Measurements from ENCODE around the gene ACTL7A.
"Not testable (repeated sequence)": the region's sequence is repeated elsewhere in the genome, so short reads cannot be mapped to it uniquely, and the experiment has no call there.

ACTL7A gene, protein sequence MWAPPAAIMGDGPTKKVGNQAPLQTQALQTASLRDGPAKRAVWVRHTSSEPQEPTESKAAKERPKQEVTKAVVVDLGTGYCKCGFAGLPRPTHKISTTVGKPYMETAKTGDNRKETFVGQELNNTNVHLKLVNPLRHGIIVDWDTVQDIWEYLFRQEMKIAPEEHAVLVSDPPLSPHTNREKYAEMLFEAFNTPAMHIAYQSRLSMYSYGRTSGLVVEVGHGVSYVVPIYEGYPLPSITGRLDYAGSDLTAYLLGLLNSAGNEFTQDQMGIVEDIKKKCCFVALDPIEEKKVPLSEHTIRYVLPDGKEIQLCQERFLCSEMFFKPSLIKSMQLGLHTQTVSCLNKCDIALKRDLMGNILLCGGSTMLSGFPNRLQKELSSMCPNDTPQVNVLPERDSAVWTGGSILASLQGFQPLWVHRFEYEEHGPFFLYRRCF

DNA sequence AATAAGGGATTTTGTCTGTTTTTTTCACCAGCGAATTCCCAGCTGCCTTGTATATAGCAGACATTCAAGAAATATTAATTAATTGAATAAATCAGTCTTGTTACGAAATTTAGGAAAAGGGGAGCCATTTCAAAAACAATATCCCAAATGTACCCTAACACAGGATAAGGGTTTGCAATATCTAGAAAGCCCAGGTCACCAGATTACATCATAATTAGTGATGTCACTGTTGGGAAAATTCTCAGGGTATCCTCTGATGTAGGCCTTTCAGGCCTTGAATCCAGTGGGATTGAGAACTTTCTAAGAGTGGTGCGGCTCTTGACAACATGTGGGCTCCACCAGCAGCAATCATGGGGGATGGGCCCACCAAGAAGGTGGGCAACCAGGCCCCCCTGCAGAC, at the start of gene ACTL7A:
ACTL7A (plus strand) TSS at position 270 of the 400 bp plus-strand sequence; CDS start at position 327, 57 bp downstream.
- no peak for DNase-seq

DNA sequence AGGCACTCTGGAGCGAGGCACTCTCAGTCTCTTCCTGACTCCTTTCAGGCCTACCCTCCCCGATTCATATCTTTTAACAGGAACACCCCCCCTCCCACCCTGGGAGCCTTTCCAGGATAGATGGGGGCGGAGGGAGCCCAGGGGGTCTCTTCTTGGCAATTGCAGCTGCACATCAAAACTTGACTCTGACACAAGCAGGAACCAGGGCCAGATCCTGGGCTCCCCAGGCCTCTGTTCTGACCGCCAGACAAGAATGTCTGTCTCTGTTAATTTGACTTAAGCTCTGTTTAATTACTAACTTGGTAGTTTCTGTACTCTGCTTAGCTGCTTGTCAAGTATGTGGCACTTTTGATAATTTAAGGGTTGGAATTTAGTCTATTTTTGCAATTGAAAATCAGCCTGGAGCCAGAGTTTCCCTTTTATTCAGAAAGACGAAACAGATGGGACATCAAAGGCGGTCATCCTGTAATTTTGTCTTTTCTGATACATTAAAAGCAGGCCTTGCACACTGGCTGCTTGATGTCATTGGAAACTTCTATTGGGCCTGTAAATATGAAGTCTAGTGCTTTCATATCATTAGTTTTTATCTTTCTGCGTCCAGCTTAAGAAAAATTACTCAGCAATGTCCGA, 49.6 kb upstream of the ACTL7A start:
- DNase-seq, result no peak

DNA sequence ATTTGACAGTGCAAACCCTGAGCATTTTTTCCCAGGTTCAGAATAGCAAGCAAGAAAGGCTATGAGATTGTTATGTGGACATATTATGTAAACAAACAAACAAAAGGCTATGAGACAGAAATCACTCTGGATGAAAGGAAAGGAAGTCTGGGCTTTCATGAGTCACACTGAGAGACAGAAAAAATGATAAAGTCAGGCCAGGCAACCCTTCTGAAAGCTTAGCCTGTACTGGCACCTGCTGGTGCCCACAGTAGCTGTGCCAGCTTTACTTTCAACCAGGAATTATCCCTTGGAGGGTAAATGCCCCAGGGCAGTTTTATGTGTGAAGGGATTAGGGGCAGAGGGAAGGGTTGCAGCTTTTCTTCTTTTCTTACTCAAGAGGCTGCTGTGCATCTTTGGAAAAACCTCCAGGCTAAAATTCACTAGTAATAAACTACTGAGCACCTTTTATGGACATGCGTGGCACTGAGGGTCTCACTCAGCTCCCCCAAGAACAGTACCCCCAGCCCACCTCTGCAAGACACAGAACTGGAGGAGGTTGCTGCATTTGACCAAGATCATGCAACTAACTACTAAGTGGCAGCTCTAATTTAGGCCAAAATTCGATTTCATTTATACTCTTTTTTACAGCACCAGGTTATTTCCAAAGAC, 48.0 kb upstream of the ACTL7A start:
- DNase-seq, result no peak

DNA sequence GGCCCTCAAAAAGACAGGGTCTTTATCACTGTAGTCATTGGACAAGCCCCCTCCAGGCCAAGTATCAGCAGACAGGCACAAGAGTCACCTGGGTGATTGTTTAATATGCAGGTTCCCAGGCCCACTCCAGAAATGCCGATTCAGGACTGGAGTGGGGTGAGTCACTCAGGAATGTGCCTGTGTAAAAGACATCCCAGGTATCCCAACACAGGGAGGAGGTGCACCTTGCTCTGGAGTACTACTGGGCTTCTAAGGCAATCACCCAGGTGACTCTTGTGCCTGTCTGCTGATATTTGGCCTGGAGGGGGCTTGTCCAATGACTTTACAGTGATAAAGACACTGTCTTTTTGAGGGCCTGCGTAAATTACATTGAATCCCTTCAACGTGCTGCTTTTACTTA, 46.9 kb upstream of the ACTL7A start:
- no peak for DNase-seq

DNA sequence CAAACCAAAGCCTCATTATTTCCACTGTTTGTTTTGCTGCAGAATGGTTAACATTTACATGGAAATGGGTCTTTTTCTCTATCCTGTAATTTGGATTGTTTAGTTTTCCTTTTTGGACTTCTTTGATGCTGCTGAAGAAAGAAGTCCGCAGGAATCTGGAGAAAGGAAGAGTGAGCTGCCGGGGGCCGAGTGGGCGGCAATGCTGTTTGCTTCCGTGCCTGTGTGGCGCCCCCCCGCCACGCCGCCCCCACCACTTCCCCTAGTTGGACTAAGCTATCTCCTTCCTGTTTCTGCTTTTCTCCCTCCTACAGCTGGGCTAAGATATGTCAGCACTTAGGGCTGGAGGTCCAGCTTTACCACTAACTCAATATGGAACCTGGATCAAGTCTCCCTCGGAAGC, 46.0 kb upstream of the ACTL7A start:
- DNase-seq, result no peak

DNA sequence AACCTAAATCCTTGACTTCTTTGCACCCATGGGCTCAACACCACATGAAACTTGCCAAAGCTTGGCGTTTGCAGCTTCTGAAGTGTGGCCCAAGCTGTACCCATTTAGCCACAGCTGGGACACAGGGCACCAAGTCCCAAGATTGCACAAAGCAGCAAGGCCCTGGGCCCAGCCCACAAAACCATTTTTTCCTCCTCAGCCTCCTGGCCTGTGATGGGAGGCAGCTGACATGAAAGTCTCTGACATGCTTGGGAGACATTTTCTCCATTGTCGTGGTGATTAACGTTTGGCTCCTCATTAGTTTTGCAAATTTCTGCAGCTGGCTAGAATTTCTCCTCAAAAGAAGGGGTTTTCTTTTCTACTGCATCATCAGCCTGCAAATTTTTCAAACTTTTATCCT, 38.2 kb upstream of the ACTL7A start:
- no peak for DNase-seq

DNA sequence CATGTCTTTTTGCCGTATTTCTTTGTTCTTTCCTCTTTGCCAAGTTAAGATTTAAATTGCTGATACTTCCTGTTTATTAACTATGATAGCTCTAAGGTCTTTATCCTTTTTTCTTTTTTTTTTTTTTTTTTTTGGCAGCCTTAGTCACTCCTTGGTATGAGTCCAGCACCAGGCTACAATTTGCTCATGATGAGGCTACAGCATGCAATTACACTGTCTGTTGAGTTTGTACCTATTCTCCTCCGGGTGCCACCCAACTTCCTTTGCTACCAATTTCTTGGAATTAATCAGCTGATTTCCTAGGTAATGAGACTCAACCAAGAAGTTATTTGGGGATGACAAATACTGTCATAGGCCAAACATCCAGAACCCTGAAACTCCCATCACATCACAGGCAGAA, 31.8 kb upstream of the ACTL7A start:
- DNase-seq, result no peak

DNA sequence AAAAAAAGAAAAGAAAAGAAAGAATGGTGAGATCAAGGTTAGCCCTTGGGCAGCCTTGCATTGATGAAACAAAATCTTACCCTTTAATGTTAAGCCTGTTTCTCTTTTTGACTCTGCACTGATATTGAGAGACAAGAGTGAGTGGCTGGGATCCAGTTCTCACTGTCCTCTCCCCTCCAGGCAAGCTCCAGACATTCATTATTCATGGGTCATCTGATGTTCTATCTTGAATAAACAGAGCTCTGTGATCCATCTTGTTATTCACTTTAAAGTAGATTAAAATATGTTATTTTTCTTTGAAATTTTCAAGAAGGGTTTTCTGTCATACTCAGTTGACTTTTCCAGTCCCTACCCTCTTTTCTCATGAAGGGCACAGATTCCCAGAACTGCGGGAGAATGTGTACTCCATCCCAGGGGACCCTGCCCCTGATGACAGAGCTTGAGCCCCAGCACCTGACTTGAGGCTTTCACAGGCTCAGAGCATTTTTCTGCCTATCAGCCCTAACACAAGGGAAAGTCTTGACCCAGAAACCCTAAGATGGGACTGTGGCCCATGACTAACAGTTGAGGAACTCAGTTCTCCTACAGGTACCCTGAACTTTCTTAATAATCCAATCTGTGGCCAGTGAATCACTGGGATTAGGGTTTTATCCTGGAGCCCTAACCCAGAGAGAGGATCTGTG, 30.4 kb upstream of the ACTL7A start:
- no peak for DNase-seq

DNA sequence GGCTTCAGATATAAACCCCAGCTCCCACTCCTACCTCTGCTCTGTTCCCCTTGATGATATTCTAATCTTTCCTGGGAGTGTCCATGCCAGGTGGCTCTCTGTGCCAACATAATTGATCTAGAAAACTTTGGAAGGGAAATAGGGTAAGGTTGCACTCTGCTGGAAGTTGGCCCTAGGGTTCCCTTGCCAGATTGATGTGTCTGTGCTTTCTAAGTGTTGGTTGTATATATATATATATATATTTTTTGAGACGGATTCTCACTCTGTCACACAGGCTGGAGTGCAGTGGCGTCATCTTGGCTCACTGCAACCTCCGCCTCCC, 29.9 kb upstream of the ACTL7A start:
- no peak for DNase-seq

DNA sequence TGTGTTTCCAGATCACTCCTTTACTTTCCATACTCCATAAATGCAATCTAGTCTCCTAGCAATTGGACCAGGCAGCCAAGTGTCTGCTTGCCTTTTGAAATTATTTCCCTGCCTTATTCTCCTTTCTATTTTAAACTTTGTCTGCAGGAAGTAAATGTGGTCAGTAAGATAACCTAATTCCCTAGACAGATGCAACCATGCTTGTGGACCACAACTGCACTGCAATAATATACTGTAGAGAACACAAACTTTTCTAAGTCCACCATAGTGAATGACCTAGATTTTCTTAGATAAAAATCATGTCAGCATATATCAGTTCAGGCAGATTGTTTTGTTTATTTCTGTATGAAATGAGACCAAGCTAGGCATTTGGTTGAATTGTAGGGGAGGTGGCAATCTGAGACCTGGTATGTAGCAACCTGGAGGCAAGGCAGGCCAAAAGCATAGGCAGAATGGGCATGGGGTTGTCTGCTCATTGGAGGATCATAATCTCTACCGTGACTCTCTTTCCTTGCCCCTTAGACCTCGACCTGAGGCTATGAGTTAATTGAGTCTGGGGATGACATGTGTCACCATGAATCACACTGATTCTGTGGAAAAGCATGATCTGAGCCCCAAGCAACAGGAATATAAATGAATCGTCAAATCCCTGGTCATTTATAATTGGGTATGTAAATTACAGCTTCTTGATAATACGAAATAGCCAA, 27.0 kb upstream of the ACTL7A start:
- DNase-seq, result no peak

DNA sequence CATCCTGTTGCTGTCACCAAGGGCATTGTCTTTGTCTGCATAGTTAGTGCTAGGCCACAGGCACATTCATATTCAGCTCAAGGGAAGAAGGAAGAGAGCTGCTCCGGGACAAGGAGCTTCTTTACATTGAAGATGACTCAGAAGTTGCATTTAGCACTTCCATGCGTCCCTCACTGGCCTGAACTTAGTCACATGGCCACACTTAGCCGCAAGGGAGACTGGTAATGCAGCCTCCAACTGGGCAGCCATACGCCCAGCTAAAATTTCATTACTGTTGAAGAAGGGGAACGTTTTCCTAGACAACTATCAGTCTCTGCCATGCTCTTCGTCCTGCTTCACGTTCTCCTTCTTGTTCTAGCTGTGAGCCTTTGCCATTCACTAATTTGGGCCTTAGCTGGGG, 26.2 kb upstream of the ACTL7A start:
- DNase-seq, result no peak

DNA sequence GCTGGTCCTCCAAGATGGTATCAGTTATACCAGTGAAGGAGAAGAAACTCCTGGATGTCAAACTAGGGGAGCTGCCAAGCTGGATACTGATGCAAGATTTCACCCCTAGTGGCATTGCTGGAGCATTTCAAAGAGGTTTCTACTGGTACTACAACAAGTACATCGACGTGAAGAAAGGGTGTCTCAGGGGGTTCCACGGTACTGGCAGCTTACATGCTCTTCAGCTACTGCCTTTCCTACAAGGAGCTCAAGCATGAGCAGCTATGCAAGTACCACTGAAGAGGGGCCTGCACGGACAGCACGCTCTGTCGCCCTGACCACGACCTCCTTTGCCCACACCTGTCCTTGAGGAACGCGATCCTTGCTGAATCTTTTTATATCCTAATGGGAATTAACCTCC, 25.7 kb upstream of the ACTL7A start:
- DNase-seq, result no peak

DNA sequence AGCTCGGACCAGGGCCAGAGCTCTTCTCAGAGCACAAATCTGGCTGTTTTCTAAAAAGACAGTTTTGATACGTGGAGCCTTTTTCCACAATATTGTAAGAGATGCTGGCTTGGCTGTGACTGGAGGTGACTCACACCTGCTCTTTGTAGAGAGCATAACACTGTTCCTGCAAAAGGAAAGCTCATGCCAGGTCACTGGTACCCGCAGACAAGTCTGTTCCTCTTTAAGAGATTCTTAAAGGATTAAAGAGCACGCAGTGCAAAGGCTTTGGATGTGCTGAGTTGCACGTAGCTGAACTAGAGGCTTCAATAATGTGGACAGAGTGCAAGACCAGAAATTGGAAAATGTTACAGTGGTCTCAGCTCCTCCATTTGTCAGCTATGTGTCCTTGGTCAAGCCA, 25.3 kb upstream of the ACTL7A start:
- DNase-seq, result no peak

DNA sequence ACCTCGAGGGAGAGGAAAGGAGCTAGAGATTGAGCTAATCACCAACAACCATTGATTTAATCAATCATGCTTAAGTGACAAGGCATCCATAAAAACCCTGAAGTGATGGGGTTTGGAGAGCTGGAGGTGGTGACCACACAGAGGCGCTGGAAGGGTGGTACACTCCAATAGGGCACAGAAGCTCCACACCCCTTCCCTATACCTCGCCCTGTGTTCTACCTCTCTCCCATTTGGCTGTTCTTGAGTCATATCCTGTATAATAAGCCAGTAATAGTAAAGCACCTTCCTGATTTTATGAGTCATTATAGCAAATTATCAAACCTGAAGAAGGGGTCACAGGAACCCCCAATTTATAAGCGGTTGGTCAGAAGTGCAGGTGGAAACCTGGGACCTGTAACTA, 24.5 kb upstream of the ACTL7A start:
- DNase-seq, result no peak

DNA sequence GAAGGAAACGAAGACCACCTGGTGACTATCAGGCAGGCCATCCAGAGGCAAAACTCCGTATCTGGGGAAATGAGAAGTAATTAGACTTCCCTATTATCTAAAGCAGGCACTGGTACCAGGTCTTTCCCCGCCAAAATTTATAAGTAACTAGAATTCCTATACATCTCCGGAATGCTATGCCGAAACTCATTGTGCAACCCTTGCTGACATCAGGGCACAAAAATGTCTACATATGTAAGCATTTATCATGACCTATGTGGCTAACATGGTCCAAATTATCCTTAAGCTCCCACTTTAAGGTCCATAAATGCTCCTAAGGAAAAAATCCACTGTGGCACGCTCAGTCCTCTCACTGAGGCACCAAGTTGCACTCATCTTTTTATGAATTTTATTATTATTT, 24.0 kb upstream of the ACTL7A start:
- DNase-seq, result no peak

DNA sequence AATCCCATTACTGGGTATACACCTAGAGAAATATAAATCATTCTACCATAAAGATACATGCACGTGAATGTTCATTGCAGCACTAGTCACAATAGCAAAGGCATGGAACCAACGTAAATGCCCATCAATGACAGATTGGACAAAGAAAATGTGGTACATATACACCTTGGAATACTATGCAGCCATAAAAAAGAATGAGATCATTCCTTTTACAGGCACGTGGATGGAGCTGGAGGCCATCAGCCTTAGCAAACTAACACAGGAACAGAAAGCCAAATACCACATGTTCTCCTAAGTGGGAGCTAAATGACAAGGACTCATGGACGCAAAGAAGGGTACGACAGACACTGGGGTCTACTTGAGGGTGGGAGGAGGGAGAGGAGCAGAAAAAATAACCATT, 22.5 kb upstream of the ACTL7A start:
- DNase-seq, result not testable (repeated sequence)

DNA sequence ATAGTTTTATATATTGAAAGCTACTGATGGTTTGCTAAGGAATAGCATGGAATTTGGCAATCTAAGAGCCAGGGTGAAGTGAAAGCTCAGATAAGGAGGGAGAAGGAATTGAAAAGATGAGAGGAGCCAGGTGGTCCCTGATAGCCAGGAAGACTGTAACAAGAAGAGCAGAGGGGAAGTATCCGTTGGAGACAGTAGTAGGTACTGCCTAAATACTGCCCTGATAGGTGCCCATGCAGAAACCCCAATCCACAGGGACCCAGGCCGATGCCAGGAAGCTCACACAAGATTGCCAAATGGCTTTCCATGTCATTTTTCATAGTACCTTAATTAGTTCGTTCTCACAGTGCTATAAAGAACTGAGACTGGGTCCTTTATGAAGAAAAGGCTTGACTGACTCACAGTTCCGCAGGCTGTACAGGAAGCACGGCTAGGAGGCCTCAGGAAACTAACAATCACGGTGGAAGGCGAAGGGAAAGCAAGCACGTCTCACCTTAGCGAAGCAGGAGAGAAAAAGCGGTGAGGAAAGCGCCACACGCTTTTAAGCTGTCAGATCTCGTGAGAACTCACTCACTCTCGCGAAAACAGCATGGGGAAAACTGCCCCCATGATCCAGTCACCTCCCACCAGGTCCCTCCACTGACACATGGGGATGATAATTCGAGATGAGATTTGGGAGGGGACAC, 19.3 kb upstream of the ACTL7A start:
- DNase-seq, result no peak

DNA sequence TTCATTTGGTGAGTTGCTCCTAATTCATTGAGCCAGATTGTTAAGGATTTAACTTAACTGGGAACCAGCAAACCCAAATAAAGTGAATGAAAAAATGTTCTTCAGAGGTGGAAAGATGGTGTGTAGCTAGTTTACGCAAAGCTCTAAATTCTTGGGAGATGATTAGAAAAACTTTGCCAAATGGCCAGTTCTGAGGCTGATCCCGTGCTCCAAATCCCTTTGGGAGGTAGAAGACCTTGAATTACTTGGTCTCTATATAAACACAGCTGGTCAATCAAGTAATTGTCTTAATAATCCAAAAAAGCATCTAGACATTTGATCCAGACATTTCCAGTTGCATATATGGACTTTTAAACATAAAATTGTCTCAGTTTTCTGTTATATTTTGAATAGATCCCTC, 17.7 kb upstream of the ACTL7A start:
- no peak for DNase-seq

DNA sequence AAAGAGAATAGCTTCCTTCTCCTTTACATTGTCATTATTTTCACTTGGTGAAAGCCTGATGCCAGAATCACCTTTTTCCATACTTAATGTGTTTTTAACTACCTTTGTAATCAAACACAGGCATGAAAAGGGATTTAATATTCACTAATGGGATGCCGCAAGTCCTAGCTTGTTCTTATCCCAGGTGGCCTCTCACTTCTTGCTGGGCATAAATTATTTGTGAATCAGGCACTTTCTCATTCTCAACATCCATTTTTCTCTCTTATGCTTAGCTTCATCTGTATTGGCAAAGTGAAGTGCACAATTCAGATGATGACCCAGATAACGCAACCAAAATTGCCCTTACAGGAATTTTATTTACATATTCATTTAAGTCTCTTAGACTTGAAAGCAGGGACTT, 17.2 kb upstream of the ACTL7A start:
- no peak for DNase-seq

DNA sequence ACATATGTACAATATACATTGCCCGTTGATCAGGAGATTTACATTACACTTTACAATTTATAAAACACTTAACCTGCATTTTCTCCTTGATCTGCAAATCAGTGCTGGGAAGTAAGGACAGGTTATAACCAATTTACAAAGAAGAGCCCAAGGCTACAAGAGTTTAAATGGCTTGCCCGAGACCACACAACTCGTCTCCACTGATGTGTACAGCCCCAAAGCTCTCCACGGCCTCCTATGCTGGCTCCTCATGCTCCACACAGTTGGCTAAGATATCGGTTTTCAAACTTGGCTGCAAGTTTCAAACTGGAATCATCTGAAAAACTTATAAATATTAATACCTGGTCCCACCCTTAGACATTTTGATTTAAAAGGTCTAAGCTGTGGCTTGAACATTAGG, 16.6 kb upstream of the ACTL7A start:
- DNase-seq, result no peak

DNA sequence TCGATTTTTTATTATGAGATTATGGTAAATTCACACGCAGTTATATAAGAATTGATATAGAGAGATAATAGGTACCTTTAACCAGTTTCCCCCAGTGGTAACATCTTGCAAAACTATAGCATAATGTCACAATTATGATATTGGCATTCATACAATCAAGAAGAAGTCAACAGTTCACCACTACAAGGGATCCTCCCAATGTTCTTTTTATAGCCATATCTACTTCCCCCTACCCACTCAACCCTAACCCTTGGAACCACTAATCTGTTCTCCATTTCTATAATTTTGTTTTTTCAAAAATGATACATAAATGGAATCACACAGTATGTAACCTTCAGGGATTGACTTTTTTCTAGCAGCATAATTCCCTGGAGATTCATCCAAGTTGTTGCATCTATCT, 16.1 kb upstream of the ACTL7A start:
- DNase-seq, result no peak

DNA sequence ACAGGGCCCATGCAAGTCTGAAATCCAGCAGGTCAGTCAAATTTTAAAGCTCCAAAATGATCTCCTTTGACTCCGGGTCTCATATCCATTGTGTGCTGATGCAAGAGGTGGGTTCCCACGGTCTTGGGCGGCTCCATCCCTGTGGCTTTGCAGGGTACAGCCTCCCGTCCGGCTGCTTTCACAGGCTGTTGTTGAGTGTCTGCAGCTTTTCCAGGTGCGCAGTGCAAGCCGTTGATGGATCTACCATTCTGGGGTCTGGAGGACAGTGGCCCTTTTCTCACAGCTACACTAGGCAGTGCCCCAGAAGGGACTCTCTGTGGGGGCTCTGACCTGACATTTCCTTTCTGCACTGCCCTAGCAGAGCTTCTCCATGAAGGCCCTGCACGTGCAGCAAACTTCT, 13.8 kb upstream of the ACTL7A start:
- not testable (repeated sequence) for DNase-seq
